Activated T-helper 17 cell treated with anti-CD3 and anti-CD28 coated beads, Interleukin-2, amount 50 U/mL, for 72 hours (primary cell): Measurements from ENCODE around the gene MSTO1. TPM values are rescaled to one million over a fixed set of nuclear protein-coding genes. Genes with fewer than 3 reads are reported as not detected.
"Not testable (repeated sequence)": the region's sequence is repeated elsewhere in the genome, so short reads cannot be mapped to it uniquely, and the experiment has no call there.

Source experiments
- ATAC-seq: fragments of 150-1000 bp; cut with Tn5 transposase; replicated peaks from 2 replicates; pipeline ENCODE4 v1.10.0; 2021; ENCODE audit warnings: mild to moderate bottlenecking, moderate library complexity
- H3K27ac Mint-ChIP-seq: one replicate; pipeline ENCODE4 v1.8.0; 2022; ENCODE audit warnings: mixed read lengths
- H3K27me3 Mint-ChIP-seq: one replicate; pipeline ENCODE4 v1.8.0; 2022; ENCODE audit warnings: mixed read lengths
- H3K36me3 Mint-ChIP-seq: one replicate; pipeline ENCODE4 v1.8.0; 2022; ENCODE audit warnings: low read depth, mild to moderate bottlenecking, mixed read lengths
- H3K4me1 Mint-ChIP-seq: one replicate; pipeline ENCODE4 v1.8.0; 2022; ENCODE audit warnings: mixed read lengths
- H3K4me3 Mint-ChIP-seq: one replicate; pipeline ENCODE4 v1.8.0; 2022; ENCODE audit warnings: mild to moderate bottlenecking, mixed read lengths
- H3K9me3 Mint-ChIP-seq: one replicate; pipeline ENCODE4 v1.8.0; 2022; ENCODE audit warnings: mixed read lengths
- total RNA-seq, 2 donors: library from RNA; stranded (reverse); gene quantifications; one replicate each; pipeline ENCODE4 v1.2.3, GENCODE V29; 2022

Gene MSTO1
- total RNA-seq, 2 donors from 2014 or later, result 35.3 to 58.8 TPM

GRCh38 chr1:155645648-155646047 lies 35.6 kb downstream of the MSTO1 start:
- peaks cover 5% of the 10 kb centered on the region for H3K9me3 Mint-ChIP-seq
- no peak for ATAC-seq
- H3K27me3 Mint-ChIP-seq, result no peaks in the 10 kb centered on the region

GRCh38 chr1:155646307-155646706 lies 36.3 kb downstream of the MSTO1 start:
- peaks cover 5% of the 10 kb centered on the region for H3K9me3 Mint-ChIP-seq
- H3K36me3 Mint-ChIP-seq, result no peaks in the 10 kb centered on the region
- no peak overlapping the region for H3K4me3 Mint-ChIP-seq
- H3K27ac Mint-ChIP-seq, result no peak overlapping the region
- no peaks in the 10 kb centered on the region for H3K27me3 Mint-ChIP-seq
- ATAC-seq, result no peak
- no peaks in the 10 kb centered on the region for H3K4me1 Mint-ChIP-seq

More at GRCh38 chr1:155645648-155646047, 35.6 kb downstream of the MSTO1 start:
- no peak overlapping the region for H3K27ac Mint-ChIP-seq
- no peaks in the 10 kb centered on the region for H3K4me1 Mint-ChIP-seq
- no peaks in the 10 kb centered on the region for H3K36me3 Mint-ChIP-seq
- H3K4me3 Mint-ChIP-seq, result no peak overlapping the region

- H3K4me3 Mint-ChIP-seq, result no peak overlapping the region
- peak; percentile 60 for ATAC-seq
- no peaks in the 10 kb centered on the region for H3K36me3 Mint-ChIP-seq
- no peaks in the 10 kb centered on the region for H3K9me3 Mint-ChIP-seq
- peak overlapping the region; percentile 40 for H3K27ac Mint-ChIP-seq
- no peaks in the 10 kb centered on the region for H3K27me3 Mint-ChIP-seq
- H3K4me1 Mint-ChIP-seq, result no peaks in the 10 kb centered on the region
These were observed 38.5 kb downstream of the MSTO1 start for GRCh38 chr1:155648207-155649147.

- H3K27ac Mint-ChIP-seq, result no peak overlapping the region
- no peaks in the 10 kb centered on the region for H3K4me1 Mint-ChIP-seq
- no peak overlapping the region for H3K4me3 Mint-ChIP-seq
- no peak for ATAC-seq
- no peaks in the 10 kb centered on the region for H3K27me3 Mint-ChIP-seq
- H3K9me3 Mint-ChIP-seq, result no peaks in the 10 kb centered on the region
- no peaks in the 10 kb centered on the region for H3K36me3 Mint-ChIP-seq
These were observed 39.7 kb downstream of the MSTO1 start for GRCh38 chr1:155649676-155650075.

- no peak for ATAC-seq
- Mint-ChIP-seq H3K36me3 (no peaks in the 10 kb centered on the region), H3K9me3 (no peaks in the 10 kb centered on the region), H3K27me3 (no peaks in the 10 kb centered on the region), H3K27ac (no peak overlapping the region), H3K4me1 (no peaks in the 10 kb centered on the region), H3K4me3 (no peak overlapping the region)
These were observed 40.3 kb downstream of the MSTO1 start for GRCh38 chr1:155650231-155650757.

GRCh38 chr1:155651861-155652661 lies 42.0 kb downstream of the MSTO1 start:
- no peaks in the 10 kb centered on the region for H3K27me3 Mint-ChIP-seq
- no peaks in the 10 kb centered on the region for H3K9me3 Mint-ChIP-seq
- H3K36me3 Mint-ChIP-seq, result no peaks in the 10 kb centered on the region
- no peak for ATAC-seq
- H3K4me1 Mint-ChIP-seq, result no peaks in the 10 kb centered on the region
- no peak overlapping the region for H3K27ac Mint-ChIP-seq
- H3K4me3 Mint-ChIP-seq, result no peak overlapping the region

- H3K4me3 Mint-ChIP-seq, result no peak overlapping the region
- no peaks in the 10 kb centered on the region for H3K9me3 Mint-ChIP-seq
- ATAC-seq, result no peak
- no peaks in the 10 kb centered on the region for H3K4me1 Mint-ChIP-seq
- H3K27ac Mint-ChIP-seq, result no peak overlapping the region
- H3K36me3 Mint-ChIP-seq, result peaks cover 3% of the 10 kb centered on the region
- H3K27me3 Mint-ChIP-seq, result no peaks in the 10 kb centered on the region
These were observed 42.9 kb downstream of the MSTO1 start for GRCh38 chr1:155652951-155653350.

GRCh38 chr1:155657463-155657862 lies 47.4 kb downstream of the MSTO1 start:
- no peaks in the 10 kb centered on the region for H3K9me3 Mint-ChIP-seq
- peaks cover 48% of the 10 kb centered on the region for H3K36me3 Mint-ChIP-seq
- no peak for ATAC-seq
- no peak overlapping the region for H3K4me3 Mint-ChIP-seq
- H3K27ac Mint-ChIP-seq, result no peak overlapping the region
- H3K4me1 Mint-ChIP-seq, result no peaks in the 10 kb centered on the region
- no peaks in the 10 kb centered on the region for H3K27me3 Mint-ChIP-seq

- peaks cover 86% of the 10 kb centered on the region for H3K36me3 Mint-ChIP-seq
- not testable (repeated sequence) for ATAC-seq, H3K27me3 Mint-ChIP-seq, H3K4me3 Mint-ChIP-seq, H3K27ac Mint-ChIP-seq, H3K9me3 Mint-ChIP-seq, H3K4me1 Mint-ChIP-seq
These were observed 51.2 kb downstream of the MSTO1 start for GRCh38 chr1:155661239-155661638.

Other genes starting within 250 kb of the MSTO1 start
- gene ASH1L, start 47.4 kb upstream of the MSTO1 start, total RNA-seq, result 10 to 100 TPM; 42.5 to 71.1 TPM
- 10 to 100 TPM; 69.5 to 75.7 TPM for gene YY1AP1, start 78.6 kb downstream of the MSTO1 start, total RNA-seq
- gene DAP3, start 78.9 kb downstream of the MSTO1 start, total RNA-seq, result 100 to 1,000 TPM; 106 to 165 TPM
- 10 to 100 TPM; 62.7 to 65.0 TPM for gene GON4L, start 247.0 kb downstream of the MSTO1 start, total RNA-seq
- gene SYT11, start 249.3 kb downstream of the MSTO1 start, total RNA-seq, result 10 to 100 TPM; 36.7 to 61.9 TPM